A549 (cell line): ENCODE measurements around the gene ABLIM3. TPM values are rescaled to one million over a fixed set of nuclear protein-coding genes. Genes with fewer than 3 reads are reported as not detected.

ENCODE experiments used
- ATAC-seq, 2 experiments: fragments of 200-7000 bp in 1 of 2; fragments of >200 bp in 1 of 2; cut with Nextera tagmentation in 1 of 2; cut with Tn5 transposase in 1 of 2; 3 replicates each; pipeline versions ENCODE4 v1.8.0 to v1.9.1; 2018 to 2020; ENCODE audit warnings: mild to moderate bottlenecking in 1 of 2, moderate library complexity in 1 of 2
- CTCF ChIA-PET: fragments of 300-600 bp; sonication (Branson Sonifier 250); formaldehyde crosslinking; extraction: SDS; loops from one replicate; lab custom pipeline; 2021; ENCODE audit warnings: antibody characterized with exemption, inconsistent platforms; lab: Yijun Ruan, JAX
- POLR2A ChIA-PET: fragments of 350-600 bp; formaldehyde crosslinking; extraction: SDS; loops from one replicate; lab custom pipeline; 2021; ENCODE audit warnings: antibody characterized with exemption, inconsistent platforms; lab: Yijun Ruan, JAX
- DNase-seq, 2 experiments: peaks; one replicate each; pipeline versions ENCODE4 v3.0.0 to v3.0.0-alpha.2; 2011 to 2016; ENCODE audit warnings: low read depth in 1 of 2, low spot score in 1 of 2
- FAIRE-seq: peaks from 2 replicates; lab custom pipeline; 2011; peaks lifted over from hg19 to GRCh38; lab: Jason Lieb, UNC
- H3K27ac ChIP-seq, 2 experiments: fragments of >200 bp; sonication (Bioruptor Twin); formaldehyde crosslinking; 3 replicates each; pipeline ENCODE4 v1.5.1; 2016 to 2017
- H3K4me1 ChIP-seq: fragments of >200 bp; sonication (Bioruptor Twin); formaldehyde crosslinking; 3 replicates; pipeline ENCODE4 v1.6.1; 2016
- H3K4me2 ChIP-seq: fragments of >200 bp; sonication (Bioruptor Twin); formaldehyde crosslinking; 3 replicates; pipeline ENCODE4 v1.6.1; 2016
- H3K4me3 ChIP-seq: fragments of >200 bp; sonication (Bioruptor Twin); formaldehyde crosslinking; 3 replicates; pipeline ENCODE4 v1.5.1; 2016
- H3K9me3 ChIP-seq: fragments of >200 bp; sonication (Bioruptor Twin); formaldehyde crosslinking; 3 replicates; pipeline ENCODE4 v1.6.1; 2016
- CBX8 ChIP-seq: fragments of 200-600 bp; sonication (generic); IDR thresholded peaks from 2 replicates; pipeline ENCODE4 v1.6.1; 2016
- CEBPB ChIP-seq, 2 experiments: fragments of >200 bp in 1 of 2; sonication (Bioruptor Twin) in 1 of 2; formaldehyde crosslinking in 1 of 2; IDR thresholded peaks; 2 replicates each; pipeline ENCODE4 v1.6.1; 2012 to 2016
- CHD4 ChIP-seq: fragments of 200-600 bp; sonication (generic); IDR thresholded peaks from 2 replicates; pipeline ENCODE4 v1.6.1; 2016; ENCODE audit warnings: antibody characterized with exemption, mild to moderate bottlenecking, borderline replicate concordance
- CTCF ChIP-seq: fragments of >200 bp; sonication (Bioruptor Twin); formaldehyde crosslinking; IDR thresholded peaks from 3 replicates; pipeline ENCODE4 v1.5.1; 2016
- EP300 ChIP-seq, 2 experiments: fragments of >200 bp; sonication (Bioruptor Twin); formaldehyde crosslinking; IDR thresholded peaks; 2 replicates in 1 of 2; 3 replicates in 1 of 2; pipeline ENCODE4 v1.6.1; 2016 to 2017
- ESRRA ChIP-seq: fragments of 150-350 bp; IDR thresholded peaks from 2 replicates; pipeline ENCODE4 v1.6.1; 2014; ENCODE audit warnings: mild to moderate bottlenecking, low read length, borderline replicate concordance
- FOSB ChIP-seq: fragments of 250-450 bp; sonication (Bioruptor Pico); IDR thresholded peaks from 2 replicates; pipeline ENCODE4 v1.5.0; 2020; ENCODE audit warnings: mild to moderate bottlenecking, moderate library complexity
- FOXS1 ChIP-seq: fragments of 250-450 bp; sonication (Bioruptor Pico); IDR thresholded peaks from 2 replicates; pipeline ENCODE4 v1.5.0; 2020; ENCODE audit warnings: mild to moderate bottlenecking, moderate library complexity
- HOXA7 ChIP-seq: fragments of 250-450 bp; sonication (Bioruptor Pico); IDR thresholded peaks from 2 replicates; pipeline ENCODE4 v1.5.0; 2020; ENCODE audit warnings: mild to moderate bottlenecking, moderate library complexity
- HOXB5 ChIP-seq: fragments of 250-450 bp; sonication (Bioruptor Pico); IDR thresholded peaks from 2 replicates; pipeline ENCODE4 v1.5.0; 2020; ENCODE audit warnings: mild to moderate bottlenecking, moderate library complexity
- JUN ChIP-seq, 2 experiments: fragments of >200 bp; sonication (Bioruptor Twin); formaldehyde crosslinking; IDR thresholded peaks; 2 replicates in 1 of 2; 3 replicates in 1 of 2; pipeline ENCODE4 v1.6.1; 2016 to 2017
- KDM5A ChIP-seq: fragments of 200-600 bp; sonication (generic); IDR thresholded peaks from 2 replicates; pipeline ENCODE4 v1.6.1; 2016; ENCODE audit warnings: antibody characterized with exemption, mild to moderate bottlenecking
- MAFK ChIP-seq: fragments of 450-650 bp; IDR thresholded peaks from 2 replicates; pipeline ENCODE4 v1.6.1; 2014; ENCODE audit not compliant: partially characterized antibody
- MYC ChIP-seq: IDR thresholded peaks from 2 replicates; pipeline ENCODE4 v1.6.1; 2012; ENCODE audit warnings: mild to moderate bottlenecking, inconsistent platforms, low read length, improper control_type of control experiment, borderline replicate concordance
- NFE2L2 ChIP-seq: fragments of 150-350 bp; conservative IDR thresholded peaks from 2 replicates; pipeline ENCODE4 v1.6.1; 2014; ENCODE audit warnings: low read length
- RAD21 ChIP-seq, 2 experiments: fragments of >200 bp in 1 of 2; sonication (Bioruptor Twin) in 1 of 2; formaldehyde crosslinking in 1 of 2; IDR thresholded peaks in 1 of 2; conservative IDR thresholded peaks in 1 of 2; 2 replicates in 1 of 2; 3 replicates in 1 of 2; pipeline ENCODE4 v1.6.1; 2012 to 2018; ENCODE audit warnings: inconsistent platforms in 1 of 2
- RARB ChIP-seq: fragments of 250-450 bp; sonication (Bioruptor Pico); IDR thresholded peaks from 2 replicates; pipeline ENCODE4 v1.8.0; 2021; ENCODE audit warnings: mild to moderate bottlenecking, moderate library complexity
- RFX5 ChIP-seq: fragments of 450-650 bp; IDR thresholded peaks from 2 replicates; pipeline ENCODE4 v1.7.1; 2014; ENCODE audit warnings: antibody characterized with exemption, mild to moderate bottlenecking, moderate library complexity
- RNF2 ChIP-seq: fragments of 200-600 bp; sonication (generic); IDR thresholded peaks from 2 replicates; pipeline ENCODE4 v1.6.1; 2016; ENCODE audit warnings: low read depth, mild to moderate bottlenecking, antibody characterized with exemption, moderate library complexity, borderline replicate concordance
- SMC3 ChIP-seq: fragments of >200 bp; sonication (Bioruptor Twin); formaldehyde crosslinking; IDR thresholded peaks from 3 replicates; pipeline ENCODE4 v1.6.1; 2018; ENCODE audit warnings: inconsistent platforms
- SREBF2 ChIP-seq: fragments of 450-650 bp; IDR thresholded peaks from 2 replicates; pipeline ENCODE4 v1.6.1; 2014; ENCODE audit warnings: mild to moderate bottlenecking, moderate library complexity
- WGBS: methylation state at CpG from one replicate; pipeline ENCODE4 v1.1.6; 2017; ENCODE audit errors: missing lambda C conversion rate; 5-methylcytosine and 5-hydroxymethylcytosine counted together
- polyA plus RNA-seq, 4 experiments: library from polyadenylated mRNA; depleted of rRNA in 3 of 4; stranded (reverse); fragments of >200 nt; fragmentation: RNase III in 1 of 4; extraction: RNeasy Plus Mini Kit Qiagen cat#74134 plus additional on column Dnase treatment in 1 of 4; gene quantifications; 2 replicates in 3 of 4; 3 replicates in 1 of 4; pipeline ENCODE4 v1.2.3, GENCODE V29; 2011 to 2017
- TF ChIP-seq, protein P1 (sequence below): fragments of 450-650 bp; IDR thresholded peaks from 2 replicates; pipeline ENCODE4 v1.6.1; 2014; ENCODE audit warnings: antibody characterized with exemption
- TF ChIP-seq, protein P2 (sequence below): fragments of 250-450 bp; sonication (Bioruptor Pico); IDR thresholded peaks from 2 replicates; pipeline ENCODE4 v1.5.0; 2020; ENCODE audit warnings: low read depth, mild to moderate bottlenecking, moderate library complexity
- TF ChIP-seq, protein P3 (sequence below): fragments of 250-450 bp; sonication (Bioruptor Pico); IDR thresholded peaks from 2 replicates; pipeline ENCODE4 v1.5.0; 2021; ENCODE audit warnings: mild to moderate bottlenecking, moderate library complexity, borderline replicate concordance

ABLIM3 gene
- polyA plus RNA-seq, 2 of the 4 experiments (the other 2 are of a cell fraction), result 2.7 to 3.0 TPM

GRCh38 chr5:149219584-149219983 lies 78.3 kb downstream of the ABLIM3 start:
- ATAC-seq, result no peak
- Histone ChIP-seq H3K27ac (no peak overlapping the region), H3K4me3 (no peak overlapping the region), H3K9me3 (no peaks in the 10 kb centered on the region), H3K4me2 (no peak overlapping the region), H3K4me1 (no peaks in the 10 kb centered on the region)
- no peak for FAIRE-seq
- TF ChIP-seq RAD21 (conservative IDR thresholded peaks at IDR 0.05 in 1 of 2, IDR thresholded peaks at IDR 0.05 in 1 of 2), result no peak
- no peak for TF ChIP-seq RNF2
- no peak for TF ChIP-seq CEBPB (IDR thresholded peaks at IDR 0.05)
- no peak for TF ChIP-seq HOXA7
- no peak for TF ChIP-seq MAFK
- TF ChIP-seq RARB (CRISPR knock-in tag), result no peak
- no peak for TF ChIP-seq RFX5
- no peak for TF ChIP-seq ESRRA
- TF ChIP-seq, protein P1, sequence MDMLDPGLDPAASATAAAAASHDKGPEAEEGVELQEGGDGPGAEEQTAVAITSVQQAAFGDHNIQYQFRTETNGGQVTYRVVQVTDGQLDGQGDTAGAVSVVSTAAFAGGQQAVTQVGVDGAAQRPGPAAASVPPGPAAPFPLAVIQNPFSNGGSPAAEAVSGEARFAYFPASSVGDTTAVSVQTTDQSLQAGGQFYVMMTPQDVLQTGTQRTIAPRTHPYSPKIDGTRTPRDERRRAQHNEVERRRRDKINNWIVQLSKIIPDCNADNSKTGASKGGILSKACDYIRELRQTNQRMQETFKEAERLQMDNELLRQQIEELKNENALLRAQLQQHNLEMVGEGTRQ, result no peak
- TF ChIP-seq EP300 (IDR thresholded peaks at IDR 0.05), result no peak
- no peak for TF ChIP-seq MYC
- TF ChIP-seq CHD4, result no peak
- TF ChIP-seq HOXB5, result no peak
- TF ChIP-seq SMC3, result no peak
- TF ChIP-seq SREBF2, result no peak
- TF ChIP-seq CTCF, result no peak
- TF ChIP-seq NFE2L2, result no peak
- TF ChIP-seq FOXS1 (CRISPR knock-in tag), result no peak
- TF ChIP-seq CBX8, result no peak
- TF ChIP-seq FOSB (CRISPR knock-in tag), result no peak
- ChIA-PET CTCF (interaction anchor here (1.2 kb wide), 2 partner anchors 8 to 50 kb away, joined by 3 read pairs; no protein-coding TSS in a partner anchor), POLR2A (no interaction called here)
- WGBS, result 63% methylated on average over 1 of the region's 1 CpG
- no peak for DNase-seq

DNA sequence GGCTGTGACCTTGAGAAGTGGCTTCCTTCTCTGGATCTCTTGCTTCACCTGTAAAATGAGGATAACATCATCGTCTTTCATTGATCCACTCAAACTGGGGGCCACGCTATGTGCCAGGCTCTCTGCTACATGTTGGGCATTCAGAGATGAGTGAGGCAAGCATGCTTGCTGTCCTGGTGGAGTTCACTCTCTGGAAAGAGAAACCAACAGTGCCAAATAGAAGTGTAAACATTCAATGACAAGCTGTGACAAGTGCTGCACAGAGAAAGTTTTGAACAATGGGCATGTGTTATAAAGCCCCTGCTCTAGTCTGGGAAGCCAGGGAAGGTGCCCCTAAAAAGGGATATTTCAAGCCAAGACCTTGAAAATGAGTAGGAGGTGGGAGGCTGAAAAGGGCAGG lies 79.5 kb downstream of the ABLIM3 start:
- ChIA-PET CTCF (no interaction called here), POLR2A (no interaction called here)
- H3K9me3 ChIP-seq, result no peaks in the 10 kb centered on the region
- H3K4me1 ChIP-seq, result no peaks in the 10 kb centered on the region
- TF ChIP-seq MYC (no peak), SREBF2 (no peak), EP300 (IDR thresholded peaks at IDR 0.05) (no peak), JUN (IDR thresholded peaks at IDR 0.05) (no peak), KDM5A (no peak), NFE2L2 (no peak), CTCF (no peak)
- TF ChIP-seq, protein P2, sequence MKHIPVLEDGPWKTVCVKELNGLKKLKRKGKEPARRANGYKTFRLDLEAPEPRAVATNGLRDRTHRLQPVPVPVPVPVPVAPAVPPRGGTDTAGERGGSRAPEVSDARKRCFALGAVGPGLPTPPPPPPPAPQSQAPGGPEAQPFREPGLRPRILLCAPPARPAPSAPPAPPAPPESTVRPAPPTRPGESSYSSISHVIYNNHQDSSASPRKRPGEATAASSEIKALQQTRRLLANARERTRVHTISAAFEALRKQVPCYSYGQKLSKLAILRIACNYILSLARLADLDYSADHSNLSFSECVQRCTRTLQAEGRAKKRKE (CRISPR knock-in tag), result no peak
- TF ChIP-seq, protein P3, sequence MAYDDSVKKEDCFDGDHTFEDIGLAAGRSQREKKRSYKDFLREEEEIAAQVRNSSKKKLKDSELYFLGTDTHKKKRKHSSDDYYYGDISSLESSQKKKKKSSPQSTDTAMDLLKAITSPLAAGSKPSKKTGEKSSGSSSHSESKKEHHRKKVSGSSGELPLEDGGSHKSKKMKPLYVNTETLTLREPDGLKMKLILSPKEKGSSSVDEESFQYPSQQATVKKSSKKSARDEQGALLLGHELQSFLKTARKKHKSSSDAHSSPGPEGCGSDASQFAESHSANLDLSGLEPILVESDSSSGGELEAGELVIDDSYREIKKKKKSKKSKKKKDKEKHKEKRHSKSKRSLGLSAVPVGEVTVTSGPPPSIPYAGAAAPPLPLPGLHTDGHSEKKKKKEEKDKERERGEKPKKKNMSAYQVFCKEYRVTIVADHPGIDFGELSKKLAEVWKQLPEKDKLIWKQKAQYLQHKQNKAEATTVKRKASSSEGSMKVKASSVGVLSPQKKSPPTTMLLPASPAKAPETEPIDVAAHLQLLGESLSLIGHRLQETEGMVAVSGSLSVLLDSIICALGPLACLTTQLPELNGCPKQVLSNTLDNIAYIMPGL, result no peak
- DNase-seq (no peak), ATAC-seq (no peak), FAIRE-seq (no peak)
- no peak overlapping the region for H3K4me2 ChIP-seq
- H3K27ac ChIP-seq, result no peak overlapping the region
- 61% methylated on average over 2 of the region's 2 CpGs for WGBS
- H3K4me3 ChIP-seq, result no peak overlapping the region
